Peyer's patch (tissue), 4 donors: Measurements from ENCODE around the gene RAB11FIP5. TPM values are rescaled to one million over a fixed set of nuclear protein-coding genes. Genes with fewer than 3 reads are reported as not detected.
A peak's percentile ranks its signal among the peaks of the same experiment; 100 is the strongest.

ENCODE experiments used
- DNase-seq, 3 donors: peaks; one replicate each; pipeline ENCODE4 v3.0.0-alpha.2; 2017 to 2019
- H3K27ac ChIP-seq, 4 donors: fragments of 200-600 bp; sonication (generic); one replicate each; pipeline ENCODE4 v1.5.1; 2016 to 2019
- H3K27me3 ChIP-seq, 2 donors: fragments of 200-600 bp; sonication (generic); one replicate each; pipeline ENCODE4 v1.5.1; 2019
- H3K36me3 ChIP-seq, 3 donors: fragments of 200-600 bp; sonication (generic); one replicate each; pipeline ENCODE4 v1.5.1; 2016 to 2019
- H3K4me1 ChIP-seq, 4 donors: fragments of 200-600 bp; sonication (generic); one replicate each; pipeline ENCODE4 v1.5.1; 2016 to 2019
- H3K4me3 ChIP-seq, 4 donors: fragments of 200-600 bp; sonication (generic); 1 replicate in 3 of 4; 2 replicates in 1 of 4; pipeline ENCODE4 v1.5.1; 2016 to 2019; ENCODE audit warnings: mild to moderate bottlenecking in 1 of 4
- H3K9me3 ChIP-seq, 4 donors: fragments of 200-600 bp; sonication (generic); one replicate each; pipeline ENCODE4 v1.5.1; 2016 to 2019; ENCODE audit warnings: mild to moderate bottlenecking in 1 of 4
- POLR2A ChIP-seq, 2 donors: fragments of 450-650 bp; IDR thresholded peaks; one replicate each; pipeline ENCODE4 v1.5.1; 2017; ENCODE audit warnings: antibody characterized with exemption in 2 of 2, mild to moderate bottlenecking in 2 of 2, moderate library complexity in 2 of 2
- total RNA-seq, 4 donors: library from RNA; depleted of rRNA; stranded (reverse); fragments of >200 nt; gene quantifications; one replicate each; pipeline ENCODE4 v1.1.0, GENCODE V29; 2016
- TF ChIP-seq, protein P1 (sequence below), 6 experiments: fragments of 450-650 bp in 4 of 6; fragments of 200-600 bp in 2 of 6; sonication (generic) in 1 of 6; IDR thresholded peaks; one replicate each; pipeline ENCODE4 v1.5.1; 2017 to 2019; ENCODE audit warnings: antibody characterized with exemption in 6 of 6, mild to moderate bottlenecking in 3 of 6, moderate library complexity in 1 of 6

The RAB11FIP5 gene
- total RNA-seq, 4 donors from 2014 or later = 5.1 to 10.7 (median 9.3) TPM

DNA sequence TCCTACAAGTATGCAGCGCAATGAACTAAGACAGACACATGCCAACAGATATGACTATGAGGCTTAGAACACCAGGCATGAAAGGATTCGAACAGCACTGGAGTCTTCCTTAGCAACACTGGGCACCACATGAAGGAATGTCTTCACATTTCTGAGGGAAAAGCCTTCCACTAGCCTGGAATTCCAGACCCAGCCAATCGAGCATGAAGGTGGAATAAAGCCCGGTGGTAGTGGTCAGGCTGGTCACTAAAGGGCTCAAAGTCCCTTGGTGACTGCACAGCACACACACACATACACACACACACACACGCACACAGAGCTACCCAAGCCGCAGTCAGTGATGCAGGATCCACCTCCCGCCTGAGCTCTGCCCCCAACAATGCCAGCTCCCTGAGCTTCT lies 21.6 kb downstream of the RAB11FIP5 start:
- no peak overlapping the region for H3K27ac ChIP-seq

DNA sequence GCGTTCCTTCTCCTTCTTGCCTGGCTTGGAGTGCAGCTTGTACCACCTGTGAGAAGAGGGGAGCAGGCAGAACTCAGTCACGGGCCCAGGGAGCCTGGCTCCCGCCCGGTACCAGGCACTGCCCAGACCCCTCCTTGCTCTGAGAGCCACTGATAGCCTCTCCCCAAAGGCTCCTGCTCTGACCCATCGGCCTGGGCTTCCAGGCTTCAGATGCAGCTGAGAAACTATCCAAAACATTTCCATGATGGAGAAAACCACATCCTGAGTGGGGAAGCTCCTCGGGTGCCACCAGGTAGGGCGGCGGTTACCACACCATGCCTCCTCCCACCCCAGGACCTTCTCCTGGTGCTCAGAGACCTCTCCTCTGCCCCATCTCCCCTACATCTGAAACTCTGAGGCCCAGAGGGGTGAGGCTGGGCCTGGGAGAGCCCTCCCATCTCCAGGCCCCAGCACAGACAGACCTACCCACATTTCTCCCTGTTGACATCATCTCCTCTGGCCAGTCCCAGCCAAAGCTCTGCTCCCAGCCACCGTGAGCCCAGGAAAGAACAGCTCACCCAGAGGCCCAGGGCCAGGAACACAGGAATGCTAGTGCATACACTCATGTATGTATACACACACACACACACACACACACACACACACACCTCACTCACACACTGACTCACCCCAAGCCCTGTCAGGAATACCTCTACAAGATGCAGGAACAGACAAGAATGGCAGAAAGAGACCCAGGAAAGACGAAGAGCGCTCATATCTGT lies 23.3 kb downstream of the RAB11FIP5 start:
- Histone ChIP-seq H3K4me3 (no peak overlapping the region), H3K4me1 (peaks cover 0 to 5% (median 0%) of the 10 kb centered on the region in 4 donors), H3K36me3 (peaks cover 0 to 9% (median 0%) of the 10 kb centered on the region in 3 donors), H3K27ac (peak overlapping the region in 1 of 4 donors; percentile 22), H3K9me3 (no peaks in the 10 kb centered on the region), H3K27me3 (no peaks in the 10 kb centered on the region)
- no peak for DNase-seq
- TF ChIP-seq, protein P1, sequence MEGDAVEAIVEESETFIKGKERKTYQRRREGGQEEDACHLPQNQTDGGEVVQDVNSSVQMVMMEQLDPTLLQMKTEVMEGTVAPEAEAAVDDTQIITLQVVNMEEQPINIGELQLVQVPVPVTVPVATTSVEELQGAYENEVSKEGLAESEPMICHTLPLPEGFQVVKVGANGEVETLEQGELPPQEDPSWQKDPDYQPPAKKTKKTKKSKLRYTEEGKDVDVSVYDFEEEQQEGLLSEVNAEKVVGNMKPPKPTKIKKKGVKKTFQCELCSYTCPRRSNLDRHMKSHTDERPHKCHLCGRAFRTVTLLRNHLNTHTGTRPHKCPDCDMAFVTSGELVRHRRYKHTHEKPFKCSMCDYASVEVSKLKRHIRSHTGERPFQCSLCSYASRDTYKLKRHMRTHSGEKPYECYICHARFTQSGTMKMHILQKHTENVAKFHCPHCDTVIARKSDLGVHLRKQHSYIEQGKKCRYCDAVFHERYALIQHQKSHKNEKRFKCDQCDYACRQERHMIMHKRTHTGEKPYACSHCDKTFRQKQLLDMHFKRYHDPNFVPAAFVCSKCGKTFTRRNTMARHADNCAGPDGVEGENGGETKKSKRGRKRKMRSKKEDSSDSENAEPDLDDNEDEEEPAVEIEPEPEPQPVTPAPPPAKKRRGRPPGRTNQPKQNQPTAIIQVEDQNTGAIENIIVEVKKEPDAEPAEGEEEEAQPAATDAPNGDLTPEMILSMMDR (IDR thresholded peaks at IDR 0.05) = no peak

More for the DNA sequence above, 21.6 kb downstream of the RAB11FIP5 start:
- no peaks in the 10 kb centered on the region for H3K27me3 ChIP-seq
- peaks cover 0 to 9% (median 0%) of the 10 kb centered on the region in 3 donors for H3K36me3 ChIP-seq
- no peaks in the 10 kb centered on the region for H3K4me1 ChIP-seq
- DNase-seq = no peak
- TF ChIP-seq POLR2A (IDR thresholded peaks at IDR 0.05) = no peak
- TF ChIP-seq, protein P1 (IDR thresholded peaks at IDR 0.05) = no peak
- H3K9me3 ChIP-seq = no peaks in the 10 kb centered on the region
- H3K4me3 ChIP-seq = no peak overlapping the region

DNA sequence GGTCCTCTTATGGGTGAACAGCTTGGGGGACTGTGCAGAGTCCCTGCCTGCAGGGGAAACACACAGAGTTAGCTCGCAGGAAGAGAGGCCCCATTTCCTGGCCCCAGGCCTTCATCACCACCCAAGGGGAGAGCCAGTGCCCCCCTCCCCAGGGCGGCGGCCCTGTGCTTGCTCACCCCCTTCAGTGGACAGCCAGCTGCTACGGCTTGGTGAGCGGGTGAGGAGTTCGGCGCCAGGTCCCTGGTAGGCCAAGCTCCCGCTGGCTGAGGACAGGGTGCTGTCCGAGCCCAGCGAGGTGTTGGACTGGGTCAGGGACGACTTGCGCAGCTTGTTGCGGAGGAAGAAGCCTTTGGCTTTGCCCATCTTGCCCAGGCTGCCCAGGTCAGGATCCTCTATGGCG lies 24.0 kb downstream of the RAB11FIP5 start:
- no peak overlapping the region for H3K4me3 ChIP-seq
- no peak overlapping the region for H3K27ac ChIP-seq
- H3K4me1 ChIP-seq = peaks cover 0 to 5% (median 0%) of the 10 kb centered on the region in 4 donors

DNA sequence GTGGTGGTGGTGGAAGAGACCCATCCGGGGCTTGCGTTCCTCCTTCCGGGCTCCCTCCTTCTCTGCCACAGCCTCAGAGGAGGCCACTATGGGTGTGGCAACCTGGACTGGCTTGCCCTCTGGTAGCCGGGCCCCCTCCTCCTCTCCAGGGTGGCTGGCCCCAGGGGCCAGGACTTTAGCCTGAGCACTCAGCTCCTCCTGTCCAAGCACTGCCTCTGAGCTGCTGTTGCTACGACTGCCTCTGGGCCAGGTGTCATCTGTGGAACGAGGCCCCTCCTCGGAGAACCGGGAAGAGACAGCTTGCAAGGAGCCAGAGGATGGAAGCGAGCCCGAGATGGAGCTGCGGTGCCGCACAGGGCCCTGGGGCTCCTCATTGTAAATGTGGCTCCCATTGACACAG lies 24.5 kb downstream of the RAB11FIP5 start:
- H3K36me3 ChIP-seq = peaks cover 0 to 9% (median 0%) of the 10 kb centered on the region in 3 donors
- no peaks in the 10 kb centered on the region for H3K9me3 ChIP-seq
- H3K27me3 ChIP-seq = no peaks in the 10 kb centered on the region
- H3K27ac ChIP-seq = no peak overlapping the region
- no peak for DNase-seq
- TF ChIP-seq, protein P1 (IDR thresholded peaks at IDR 0.05) = no peak
- no peak for TF ChIP-seq POLR2A (IDR thresholded peaks at IDR 0.05)
- no peak overlapping the region for H3K4me3 ChIP-seq
- H3K4me1 ChIP-seq = peaks cover 0 to 5% (median 0%) of the 10 kb centered on the region in 4 donors

More for the DNA sequence above, 24.0 kb downstream of the RAB11FIP5 start:
- no peaks in the 10 kb centered on the region for H3K27me3 ChIP-seq
- no peak for TF ChIP-seq POLR2A (IDR thresholded peaks at IDR 0.05)
- DNase-seq = no peak
- H3K36me3 ChIP-seq = peaks cover 0 to 9% (median 0%) of the 10 kb centered on the region in 3 donors
- H3K9me3 ChIP-seq = no peaks in the 10 kb centered on the region

DNA sequence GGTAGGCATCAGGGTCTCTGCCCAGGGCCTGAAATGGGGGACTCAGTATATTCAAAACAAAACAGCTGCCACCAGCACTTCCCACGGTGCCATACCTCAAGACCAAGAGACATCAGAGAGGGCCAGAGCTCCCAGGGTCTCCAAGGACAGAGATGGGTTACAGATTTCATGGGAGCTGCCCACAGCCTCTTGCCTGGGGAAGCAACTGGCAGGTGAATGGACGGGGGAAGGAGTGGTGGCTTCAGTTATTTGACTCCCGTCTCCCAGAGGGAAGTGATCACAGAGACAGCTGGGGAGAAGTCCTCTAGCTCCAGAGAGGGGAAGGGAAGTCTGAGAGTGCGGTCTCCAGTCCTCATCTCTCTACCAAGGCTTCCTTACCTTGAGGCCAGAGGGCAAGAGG lies 25.4 kb downstream of the RAB11FIP5 start:
- no peak overlapping the region for H3K27ac ChIP-seq
- TF ChIP-seq, protein P1 (IDR thresholded peaks at IDR 0.05) = no peak
- no peak for TF ChIP-seq POLR2A (IDR thresholded peaks at IDR 0.05)
- no peak for DNase-seq
- no peak overlapping the region for H3K4me3 ChIP-seq
- H3K36me3 ChIP-seq = peaks cover 0 to 9% (median 0%) of the 10 kb centered on the region in 3 donors
- peaks cover 0 to 5% (median 0%) of the 10 kb centered on the region in 4 donors for H3K4me1 ChIP-seq
- no peaks in the 10 kb centered on the region for H3K9me3 ChIP-seq
- no peaks in the 10 kb centered on the region for H3K27me3 ChIP-seq

DNA sequence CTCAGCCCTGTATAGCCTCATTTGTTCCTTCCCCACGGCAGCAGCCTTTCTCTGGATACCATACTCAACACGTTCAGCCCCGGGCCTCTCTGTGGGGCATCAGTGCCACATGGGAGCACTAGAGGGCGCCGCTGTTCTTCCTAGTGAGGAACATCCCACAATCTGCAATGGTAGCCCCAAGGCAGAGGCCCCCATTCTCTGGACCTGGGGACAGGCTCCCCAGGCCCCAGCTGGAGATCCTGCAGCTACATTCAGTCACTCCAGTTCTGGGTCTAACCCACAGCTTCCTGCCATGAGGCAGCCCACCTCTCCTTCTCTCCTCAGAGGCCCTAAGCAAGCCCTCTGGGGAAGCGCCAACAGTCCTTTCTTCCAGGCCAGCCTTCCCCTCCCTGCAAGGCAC lies 27.1 kb downstream of the RAB11FIP5 start:
- no peak overlapping the region for H3K4me3 ChIP-seq
- DNase-seq = peak; percentile 85 to 95 (median 89)
- no peaks in the 10 kb centered on the region for H3K9me3 ChIP-seq
- H3K36me3 ChIP-seq = peaks cover 0 to 9% (median 0%) of the 10 kb centered on the region in 3 donors
- H3K27ac ChIP-seq = no peak overlapping the region
- peaks cover 0 to 5% (median 0%) of the 10 kb centered on the region in 4 donors for H3K4me1 ChIP-seq
- H3K27me3 ChIP-seq = no peaks in the 10 kb centered on the region
- TF ChIP-seq POLR2A (IDR thresholded peaks at IDR 0.05) = no peak
- TF ChIP-seq, protein P1 (IDR thresholded peaks at IDR 0.05) = peak; percentile 51 to 93 (median 90)
